Vagina (tissue), 2 donors: ENCODE measurements around the gene SYCE3.

ENCODE experiments used
- POLR2A ChIP-seq, 2 donors: fragments of 450-650 bp; IDR thresholded peaks; one replicate each; pipeline ENCODE4 v1.6.1; 2017; ENCODE audit warnings: antibody characterized with exemption in 2 of 2, mild to moderate bottlenecking in 2 of 2, moderate library complexity in 2 of 2
- POLR2AphosphoS5 ChIP-seq, 2 donors: sonication (generic); formaldehyde crosslinking; IDR thresholded peaks; one replicate each; pipeline ENCODE4 v1.9.0; 2017; ENCODE audit warnings: antibody characterized with exemption in 2 of 2, mild to moderate bottlenecking in 2 of 2, low read depth in 1 of 2; ENCODE audit not compliant: insufficient read depth in 1 of 2
- TF ChIP-seq, protein P1 (sequence below), 3 experiments: fragments of 450-650 bp in 2 of 3; fragments of 200-600 bp in 1 of 3; sonication (generic) in 1 of 3; IDR thresholded peaks; one replicate each; pipeline ENCODE4 v1.5.1; 2017 to 2019; ENCODE audit warnings: antibody characterized with exemption in 3 of 3, mild to moderate bottlenecking in 2 of 3, moderate library complexity in 2 of 3

DNA sequence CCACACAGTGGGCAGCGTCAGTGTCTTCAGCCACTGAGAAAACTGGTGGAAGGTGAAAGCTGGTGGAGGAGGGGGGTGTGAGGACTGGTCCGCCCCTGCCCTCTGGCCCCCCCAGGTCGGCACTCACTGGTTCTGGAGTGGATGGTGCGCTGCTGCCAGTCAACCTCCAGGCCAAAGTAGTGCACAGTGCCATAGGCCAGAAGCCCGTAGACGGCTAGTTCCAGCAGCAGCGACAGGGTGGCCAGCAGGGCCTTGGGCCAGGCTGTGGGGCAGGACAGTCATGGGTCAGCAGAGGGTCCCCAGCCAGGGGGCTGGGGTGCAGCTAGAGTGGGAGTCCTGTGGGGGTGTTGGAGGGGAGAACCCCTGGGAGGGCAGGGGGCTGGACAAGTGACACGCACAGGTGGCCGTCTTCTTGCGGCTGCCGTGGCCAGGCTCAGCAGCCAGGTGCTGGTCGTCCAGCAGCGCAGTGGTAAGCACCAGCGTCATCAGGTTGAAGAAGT is 57.4 kb downstream of the SYCE3 start:
- TF ChIP-seq, protein P1, sequence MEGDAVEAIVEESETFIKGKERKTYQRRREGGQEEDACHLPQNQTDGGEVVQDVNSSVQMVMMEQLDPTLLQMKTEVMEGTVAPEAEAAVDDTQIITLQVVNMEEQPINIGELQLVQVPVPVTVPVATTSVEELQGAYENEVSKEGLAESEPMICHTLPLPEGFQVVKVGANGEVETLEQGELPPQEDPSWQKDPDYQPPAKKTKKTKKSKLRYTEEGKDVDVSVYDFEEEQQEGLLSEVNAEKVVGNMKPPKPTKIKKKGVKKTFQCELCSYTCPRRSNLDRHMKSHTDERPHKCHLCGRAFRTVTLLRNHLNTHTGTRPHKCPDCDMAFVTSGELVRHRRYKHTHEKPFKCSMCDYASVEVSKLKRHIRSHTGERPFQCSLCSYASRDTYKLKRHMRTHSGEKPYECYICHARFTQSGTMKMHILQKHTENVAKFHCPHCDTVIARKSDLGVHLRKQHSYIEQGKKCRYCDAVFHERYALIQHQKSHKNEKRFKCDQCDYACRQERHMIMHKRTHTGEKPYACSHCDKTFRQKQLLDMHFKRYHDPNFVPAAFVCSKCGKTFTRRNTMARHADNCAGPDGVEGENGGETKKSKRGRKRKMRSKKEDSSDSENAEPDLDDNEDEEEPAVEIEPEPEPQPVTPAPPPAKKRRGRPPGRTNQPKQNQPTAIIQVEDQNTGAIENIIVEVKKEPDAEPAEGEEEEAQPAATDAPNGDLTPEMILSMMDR (IDR thresholded peaks at IDR 0.05), result no peak
- TF ChIP-seq POLR2AphosphoS5 (IDR thresholded peaks at IDR 0.05; ENCODE audit: insufficient read depth in 1 of 2, low read depth in 1 of 2) (no peak), POLR2A (IDR thresholded peaks at IDR 0.05) (no peak)
